HG03565 (cell line): ENCODE data around the gene GMCL1.
"Not testable (repeated sequence)": the region's sequence is repeated elsewhere in the genome, so short reads cannot be mapped to it uniquely, and the experiment has no call there.

Experiments
- ATAC-seq: cut with Tn5 transposase; IDR thresholded peaks from one replicate; pipeline ENCODE4 v1.9.1; 2021; ENCODE audit warnings: mild to moderate bottlenecking, moderate library complexity; ENCODE audit not compliant: unreplicated experiment

GMCL1 gene

GRCh38 chr2:69847068-69847828, 17.8 kb downstream of the GMCL1 start:
- ATAC-seq: no peak

GRCh38 chr2:69848186-69848790, 18.8 kb downstream of the GMCL1 start:
- no peak for ATAC-seq

GRCh38 chr2:69858261-69858660, 28.8 kb downstream of the GMCL1 start:
- ATAC-seq: no peak

GRCh38 chr2:69863298-69863697, 33.8 kb downstream of the GMCL1 start:
- no peak for ATAC-seq

GRCh38 chr2:69888451-69888850, 59.0 kb downstream of the GMCL1 start:
- no peak for ATAC-seq

- ATAC-seq: no peak
Observed at GRCh38 chr2:69889302-69889701, 59.8 kb downstream of the GMCL1 start.

GRCh38 chr2:69890881-69891280, 61.4 kb downstream of the GMCL1 start:
- no peak for ATAC-seq

- not testable (repeated sequence) for ATAC-seq
Observed at GRCh38 chr2:69892838-69893424, 63.5 kb downstream of the GMCL1 start.

- ATAC-seq: no peak
Observed at GRCh38 chr2:69893684-69894551, 64.5 kb downstream of the GMCL1 start, which contains the start of gene SNRNP27. Gene SNRNP27, plus strand, starts transcription at chr2:69893956. Its CDS starts 29 bp downstream, at chr2:69893985.

GRCh38 chr2:69894737-69895136, 65.3 kb downstream of the GMCL1 start:
- not testable (repeated sequence) for ATAC-seq

GRCh38 chr2:69902213-69902922, 72.9 kb downstream of the GMCL1 start:
- ATAC-seq: no peak

- no peak for ATAC-seq
Observed at GRCh38 chr2:69907216-69907615, 77.8 kb downstream of the GMCL1 start.

- ATAC-seq: no peak
Observed at GRCh38 chr2:69911985-69912563, 82.6 kb downstream of the GMCL1 start.

- peak; percentile 84 for ATAC-seq
Observed at GRCh38 chr2:69914164-69914949, 84.9 kb downstream of the GMCL1 start.

- no peak for ATAC-seq
Observed at GRCh38 chr2:69914950-69915945, 85.8 kb downstream of the GMCL1 start, which contains the start of gene MXD1. Gene MXD1, plus strand, starts transcription at chr2:69915109. Its CDS starts 222 bp downstream, at chr2:69915331.

- ATAC-seq: no peak
Observed at GRCh38 chr2:69916106-69916505, 86.6 kb downstream of the GMCL1 start.

- no peak for ATAC-seq
Observed at GRCh38 chr2:69917852-69918251, 88.4 kb downstream of the GMCL1 start.

- no peak for ATAC-seq
Observed at GRCh38 chr2:69918401-69918800, 88.9 kb downstream of the GMCL1 start.
